ENCODE data around the gene EIF4EBP3.

EIF4EBP3 gene
- long read RNA-seq, donor 1, transcript EIF4EBP3-201 (3 exons, 691 nt): major isoform, 6 of 6 reads
- long read RNA-seq, donor 1, partial matches to known transcripts: 0 of 6 reads
- long read RNA-seq, donor 1, other reads (novel, unspliced or antisense): 0 of 6 reads
- long read RNA-seq, donor 2, partial matches to known transcripts: 0 of 3 reads
- long read RNA-seq, donor 2, other reads (novel, unspliced or antisense): 0 of 3 reads
- long read RNA-seq, donor 3, partial matches to known transcripts: 0 of 1 reads
- long read RNA-seq, donor 3, other reads (novel, unspliced or antisense): 0 of 1 reads
- long read RNA-seq, donor 4, partial matches to known transcripts: 0 of 2 reads
- long read RNA-seq, donor 4, other reads (novel, unspliced or antisense): 0 of 2 reads
- long read RNA-seq, donor 5, partial matches to known transcripts: 0 of 4 reads
- long read RNA-seq, donor 5, other reads (novel, unspliced or antisense): 0 of 4 reads
- long read RNA-seq, donor 6, partial matches to known transcripts: 0 of 4 reads
- long read RNA-seq, donor 6, other reads (novel, unspliced or antisense): 0 of 4 reads
- long read RNA-seq, donor 7, partial matches to known transcripts: 0 of 2 reads
- long read RNA-seq, donor 7, other reads (novel, unspliced or antisense): 0 of 2 reads
- long read RNA-seq, donor 8, partial matches to known transcripts: 0 of 1 reads
- long read RNA-seq, donor 8, other reads (novel, unspliced or antisense): 0 of 1 reads

GRCh38 chr5:140547508-140548299 is at the start of gene EIF4EBP3:
EIF4EBP3 (plus strand) TSS chr5:140547662; CDS start chr5:140547738, 76 bp downstream.
- DNase-seq: peak; percentile 84

GRCh38 chr5:140497897-140498296 is 49.6 kb upstream of the EIF4EBP3 start:
- DNase-seq: no peak

- no peak for DNase-seq
These were observed 48.9 kb upstream of the EIF4EBP3 start for GRCh38 chr5:140498591-140498990.

DNA sequence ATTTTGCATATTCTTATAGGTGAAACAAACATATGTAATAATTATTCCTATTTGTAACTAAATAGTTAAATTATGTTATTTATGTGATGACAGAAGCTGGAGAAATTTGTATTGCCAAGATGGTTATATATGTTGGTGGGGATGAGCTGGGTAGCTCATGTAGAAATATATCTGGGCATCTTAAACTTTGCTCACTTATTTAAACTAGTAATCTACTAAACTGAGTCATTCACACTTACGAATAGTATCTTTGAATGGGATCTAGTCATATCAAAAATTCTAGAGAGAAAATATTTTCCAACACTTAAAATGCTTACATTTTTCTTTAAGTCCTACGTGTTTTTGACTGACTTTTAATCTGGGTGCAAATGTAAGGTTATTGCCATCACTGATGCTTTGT is 44.6 kb upstream of the EIF4EBP3 start:
- DNase-seq: no peak

DNA sequence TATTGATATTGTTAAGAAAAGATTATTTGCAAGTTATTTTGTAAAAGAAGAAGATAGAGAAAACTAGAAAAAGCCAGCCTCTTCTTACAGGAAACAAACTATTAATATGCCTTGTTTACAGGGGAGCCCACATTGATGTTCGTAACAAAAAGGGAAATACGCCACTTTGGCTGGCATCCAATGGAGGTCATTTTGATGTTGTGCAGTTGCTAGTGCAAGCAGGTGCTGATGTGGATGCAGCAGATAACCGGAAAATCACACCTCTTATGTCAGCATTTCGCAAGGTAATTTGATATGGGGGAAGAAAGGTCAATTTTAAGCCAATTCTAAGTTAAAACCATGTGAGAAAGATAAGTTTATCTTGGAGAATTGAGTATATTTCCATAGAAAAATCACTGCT is 37.6 kb upstream of the EIF4EBP3 start:
- no peak for DNase-seq

- DNase-seq: no peak
These were observed 34.3 kb upstream of the EIF4EBP3 start for GRCh38 chr5:140513124-140513523.

GRCh38 chr5:140524003-140524402 is 23.5 kb upstream of the EIF4EBP3 start:
- no peak for DNase-seq

- DNase-seq: no peak
These were observed 7.2 kb upstream of the EIF4EBP3 start for GRCh38 chr5:140540227-140540626.

DNA sequence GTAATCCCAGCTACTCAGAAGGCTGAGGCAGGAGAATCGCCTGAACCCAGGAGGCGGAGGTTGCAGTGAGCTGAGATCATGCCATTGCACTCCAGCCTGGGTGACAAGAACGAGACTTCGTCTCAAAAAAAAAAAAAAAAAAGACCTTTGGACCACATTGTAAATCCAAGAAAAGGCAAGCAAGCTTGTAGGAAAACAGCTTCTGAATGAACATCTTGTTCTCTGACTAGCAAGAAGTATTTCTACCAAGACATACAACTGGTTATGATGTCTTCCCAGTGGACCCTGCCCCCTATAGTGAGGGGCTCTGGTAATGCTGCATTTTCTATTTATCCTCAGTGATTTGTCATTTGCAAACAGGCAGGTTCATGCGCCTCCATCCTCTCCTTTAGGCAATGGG is 4.5 kb upstream of the EIF4EBP3 start:
- no peak for DNase-seq

- DNase-seq: no peak
These were observed 2.5 kb upstream of the EIF4EBP3 start for GRCh38 chr5:140544986-140545385.

GRCh38 chr5:140545606-140546005 is 1.9 kb upstream of the EIF4EBP3 start:
- DNase-seq: no peak

DNA sequence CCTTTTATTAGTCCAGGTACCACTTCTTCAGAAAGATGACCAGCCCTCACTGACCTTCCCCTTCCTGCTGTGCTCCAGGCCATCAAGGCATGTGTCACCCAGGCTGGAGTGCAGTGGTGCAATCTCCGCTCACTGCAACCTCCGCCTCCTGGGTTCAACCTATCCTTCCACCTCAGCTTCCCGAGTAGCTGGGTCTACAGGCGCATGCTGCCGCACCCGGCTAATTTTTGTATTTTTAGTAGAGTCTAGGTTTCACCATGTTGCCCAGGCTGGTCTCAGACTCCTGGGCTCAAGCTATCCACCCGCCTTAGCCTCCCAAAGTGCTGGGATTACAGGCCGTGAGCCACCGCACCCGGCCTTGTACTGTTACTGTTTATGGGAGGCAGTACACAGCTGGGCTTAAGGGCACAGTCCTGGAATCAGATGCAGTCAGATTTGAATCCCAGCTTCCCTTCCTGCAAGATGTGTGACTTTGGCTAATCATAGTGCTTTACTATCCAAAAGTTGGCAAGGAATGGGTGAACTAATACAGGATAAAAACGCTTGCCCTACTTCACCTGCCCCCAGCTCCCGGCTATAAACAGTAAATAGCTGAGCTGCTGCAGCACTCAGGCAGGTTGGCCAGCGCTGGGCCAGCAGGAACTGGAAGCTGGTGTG is 483 bp upstream of the EIF4EBP3 start:
- no peak for DNase-seq

- DNase-seq: no peak
These were observed 832 bp downstream of the EIF4EBP3 start for GRCh38 chr5:140548300-140548688.

- no peak for DNase-seq
These were observed 1.3 kb downstream of the EIF4EBP3 start for GRCh38 chr5:140548791-140549190.

GRCh38 chr5:140549237-140550144 is 2.0 kb downstream of the EIF4EBP3 start:
- DNase-seq: no peak

- no peak for DNase-seq
These were observed 3.0 kb downstream of the EIF4EBP3 start for GRCh38 chr5:140550147-140551079.

GRCh38 chr5:140551872-140552271 is 4.4 kb downstream of the EIF4EBP3 start:
- DNase-seq: no peak

DNA sequence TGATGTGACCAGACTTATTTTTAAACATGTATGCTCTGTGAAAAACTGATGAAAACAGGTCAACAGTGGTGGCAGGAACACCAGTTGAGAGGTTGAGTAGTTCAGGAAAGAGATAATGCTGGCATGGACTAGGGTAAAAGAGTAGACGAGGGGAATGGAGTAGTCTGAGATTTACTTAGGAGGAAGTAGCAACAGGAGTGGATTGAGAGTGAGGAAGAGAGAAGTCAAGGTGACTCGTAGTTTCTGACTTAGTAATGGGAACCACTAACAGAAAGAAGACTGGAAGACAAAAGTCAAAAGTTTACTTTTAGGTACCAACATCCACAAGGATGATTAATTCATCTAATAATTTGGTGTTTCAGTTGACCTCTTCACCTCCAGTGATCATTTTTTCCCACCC is 6.2 kb downstream of the EIF4EBP3 start:
- DNase-seq: no peak

DNA sequence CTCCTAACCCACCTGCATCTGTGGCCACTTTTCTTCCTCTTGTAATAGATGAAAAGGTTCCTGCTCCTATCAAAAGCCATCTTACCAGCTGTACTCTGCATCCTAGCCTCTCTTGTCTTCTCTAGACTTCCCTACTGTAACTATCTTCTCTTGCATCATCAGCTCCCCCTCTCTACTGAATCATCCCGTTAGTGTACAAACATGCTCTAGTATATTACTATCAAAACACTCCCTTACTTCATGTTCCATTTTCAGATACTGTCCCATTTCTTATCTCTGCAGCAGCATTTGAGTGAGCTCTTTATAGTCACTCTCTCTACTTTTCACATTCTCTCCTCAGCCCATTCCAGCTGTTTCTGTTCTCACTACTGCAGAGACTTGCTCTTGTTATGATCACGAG is 7.0 kb downstream of the EIF4EBP3 start:
- no peak for DNase-seq

- DNase-seq: no peak
These were observed 8.4 kb downstream of the EIF4EBP3 start for GRCh38 chr5:140555747-140556312.

Data from right kidney (tissue), 9 donors.